Esophagus muscularis mucosa (tissue), 3 donors: ENCODE data around the gene SLCO3A1.

Experiments used
- CTCF ChIP-seq, 3 experiments: fragments of 200-600 bp in 2 of 3; fragments of 450-650 bp in 1 of 3; sonication (generic) in 2 of 3; IDR thresholded peaks; one replicate each; pipeline ENCODE4 v1.5.1; 2017 to 2019; ENCODE audit warnings: antibody characterized with exemption in 3 of 3, mild to moderate bottlenecking in 2 of 3, moderate library complexity in 1 of 3
- EP300 ChIP-seq: sonication (generic); formaldehyde crosslinking; IDR thresholded peaks from one replicate; pipeline ENCODE4 v1.6.1; 2017; ENCODE audit warnings: antibody characterized with exemption

GRCh38 chr15:91857772-91858171 is 4.3 kb downstream of the SLCO3A1 start:
- no peak for TF ChIP-seq CTCF (IDR thresholded peaks at IDR 0.05)
- no peak for TF ChIP-seq EP300
